Naive thymus-derived CD4-positive, alpha-beta T cell (primary cell): Measurements from ENCODE around the gene CTRL. TPM values are rescaled to one million over a fixed set of nuclear protein-coding genes. Genes with fewer than 3 reads are reported as not detected.

ENCODE experiments used
- ATAC-seq: fragments of 150-1000 bp; cut with Tn5 transposase; 2 replicates; pipeline ENCODE4 v1.10.0; 2021; ENCODE audit warnings: mild to moderate bottlenecking, moderate library complexity
- CTCF ChIA-PET: fragments of 350-600 bp; sonication (Branson Sonifier 250); formaldehyde crosslinking; loops from one replicate; lab custom pipeline; 2021; ENCODE audit warnings: antibody characterized with exemption; lab: Charles Lee
- POLR2A ChIA-PET: fragments of 350-600 bp; sonication (Branson Sonifier 250); formaldehyde crosslinking; loops from one replicate; lab custom pipeline; 2021; ENCODE audit warnings: antibody characterized with exemption, inconsistent platforms; lab: Charles Lee
- DNase-seq, 9 donors: peaks; one replicate each; pipeline versions ENCODE4 v3.0.0 to v3.0.0-alpha.2; 2020 to 2022; ENCODE audit warnings: mixed read lengths in 1 of 9
- H3K27ac ChIP-seq: one replicate; pipeline ENCODE4 v1.7.0; 2013; ENCODE audit warnings: mild to moderate bottlenecking, low read depth, low read length, moderate library complexity
- H3K27me3 ChIP-seq, 2 donors: one replicate each; pipeline ENCODE4 v1.7.0; 2013; ENCODE audit warnings: low read length in 2 of 2, mild to moderate bottlenecking in 2 of 2, moderate library complexity in 2 of 2; ENCODE audit not compliant: control insufficient read depth in 2 of 2, insufficient read depth in 2 of 2
- H3K36me3 ChIP-seq, 3 experiments: 1 replicate in 2 of 3; 2 replicates in 1 of 3; pipeline ENCODE4 v1.7.0; 2013; ENCODE audit warnings: low read length in 3 of 3, mild to moderate bottlenecking in 3 of 3, moderate library complexity in 1 of 3; ENCODE audit not compliant: insufficient read depth in 3 of 3, control insufficient read depth in 2 of 3
- H3K4me1 ChIP-seq, 2 donors: one replicate each; pipeline ENCODE4 v1.7.0; 2013; ENCODE audit warnings: low read length in 2 of 2, mild to moderate bottlenecking in 2 of 2, moderate library complexity in 1 of 2; ENCODE audit not compliant: control insufficient read depth in 2 of 2, insufficient read depth in 2 of 2
- H3K4me3 ChIP-seq: 2 replicates; pipeline ENCODE4 v1.7.0; 2013; ENCODE audit warnings: mild to moderate bottlenecking, low read length
- H3K9me3 ChIP-seq, 3 experiments: 1 replicate in 2 of 3; 2 replicates in 1 of 3; pipeline ENCODE4 v1.7.0; 2013; ENCODE audit warnings: low read length in 3 of 3; ENCODE audit not compliant: control insufficient read depth in 2 of 3
- H3K27ac Mint-ChIP-seq, 9 donors: one replicate each; pipeline ENCODE4 v1.8.0; 2020 to 2022; ENCODE audit warnings: mixed read lengths in 9 of 9, mild to moderate bottlenecking in 8 of 9, moderate library complexity in 5 of 9, inconsistent platforms in 2 of 9
- H3K27me3 Mint-ChIP-seq, 5 donors: one replicate each; pipeline ENCODE4 v1.8.0; 2021 to 2022; ENCODE audit warnings: mixed read lengths in 5 of 5, mild to moderate bottlenecking in 1 of 5
- H3K36me3 Mint-ChIP-seq, 5 donors: one replicate each; pipeline ENCODE4 v1.8.0; 2020 to 2022; ENCODE audit warnings: mixed read lengths in 5 of 5, mild to moderate bottlenecking in 3 of 5, inconsistent platforms in 1 of 5
- H3K4me1 Mint-ChIP-seq, 7 donors: one replicate each; pipeline ENCODE4 v1.8.0; 2020 to 2022; ENCODE audit warnings: mixed read lengths in 7 of 7, mild to moderate bottlenecking in 3 of 7, inconsistent platforms in 1 of 7
- H3K4me3 Mint-ChIP-seq, 10 donors: one replicate each; pipeline ENCODE4 v1.8.0; 2020 to 2022; ENCODE audit warnings: mild to moderate bottlenecking in 10 of 10, mixed read lengths in 10 of 10, moderate library complexity in 6 of 10, inconsistent platforms in 2 of 10
- H3K9me3 Mint-ChIP-seq, 11 donors: one replicate each; pipeline ENCODE4 v1.8.0; 2020 to 2022; ENCODE audit warnings: mixed read lengths in 11 of 11, mild to moderate bottlenecking in 4 of 11, inconsistent platforms in 1 of 11, moderate library complexity in 1 of 11
- intact Hi-C, 2 donors: fragments of 100-400 bp; cut with micrococcal nuclease; formaldehyde crosslinking; loops; one replicate each; pipeline ENCODE4 v1.15.1; 2023
- polyA plus RNA-seq, 2 donors: library from polyadenylated mRNA; unstranded; fragments of 300-500 nt; fragmentation: Illumina TruSeq; gene quantifications; one replicate each; pipeline ENCODE4 v1.2.3, GENCODE V29; 2021
- total RNA-seq, 6 experiments: library from RNA in 5 of 6; stranded (reverse) in 5 of 6; gene quantifications; 1 replicate in 5 of 6; 2 replicates in 1 of 6; pipeline ENCODE4 v1.2.3 and lab custom pipeline; 2021 to 2026

The CTRL gene
- total and polyA plus RNA-seq, 7 experiments from 2014 or later, result 1.3 to 15.1 (median 7.9) TPM

DNA sequence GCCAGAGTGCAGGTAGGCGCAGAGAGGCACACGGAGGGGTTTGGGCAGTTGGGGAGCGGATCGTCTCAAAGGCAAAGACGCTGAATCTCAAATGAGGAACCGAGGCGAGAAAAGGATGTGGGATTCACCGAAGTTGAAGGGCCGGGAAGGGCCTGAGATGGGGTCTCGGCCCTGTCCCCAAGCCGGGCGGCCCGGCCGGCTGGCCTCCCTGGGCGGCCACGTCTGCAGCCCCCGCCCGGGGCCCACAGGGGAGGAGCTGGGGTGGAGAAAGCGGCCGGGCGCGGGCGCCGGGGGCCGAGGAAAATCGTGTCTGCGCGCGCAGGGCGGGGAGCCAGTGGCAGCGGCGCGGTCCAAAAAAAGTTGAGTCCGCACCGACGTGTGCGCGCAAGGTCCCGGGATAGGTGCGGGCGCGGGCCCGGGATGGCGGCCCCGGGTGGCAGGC is 36.3 kb upstream of the CTRL start:
- H3K27ac Mint-ChIP-seq, result peak overlapping the region; percentile 79 to 95 (median 93)
- Histone ChIP-seq H3K4me1 (peaks cover 10 to 14% of the 10 kb centered on the region in 2 donors), H3K36me3 (peaks cover 0 to 1% (median 0%) of the 10 kb centered on the region in 3 experiments), H3K4me3 (peak overlapping the region; percentile 88), H3K27ac (peak overlapping the region; percentile 81), H3K27me3 (no peaks in the 10 kb centered on the region), H3K9me3 (no peaks in the 10 kb centered on the region)
- peak; percentile 13 for ATAC-seq
- intact Hi-C loops, result loop anchor here (1.0 to 2.0 kb wide), 6 partner anchors 15 to 75 kb away; partner anchors contain the start of genes DDX28 (in 1 of the 2), DUS2 (in 1 of the 2) and PSKH1 (in 1 of the 2)
- DNase-seq, result peak in 6 of 9 donors; percentile 2 to 65 (median 22)
- no peaks in the 10 kb centered on the region for H3K27me3 Mint-ChIP-seq
- ChIA-PET POLR2A (interaction anchor here (0.6 to 3.5 kb wide), 5 partner anchors 15 to 74 kb away, joined by 3 to 17 read pairs (median 3); partner anchors contain the start of gene PSMB10), CTCF (no interaction called here)
- peaks cover 20 to 43% (median 29%) of the 10 kb centered on the region in 7 donors for H3K4me1 Mint-ChIP-seq
- H3K4me3 Mint-ChIP-seq, result peak overlapping the region; percentile 86 to 100 (median 96)
- peaks cover 0 to under 1% (median 0%) of the 10 kb centered on the region in 5 donors for H3K36me3 Mint-ChIP-seq
- peaks cover 0 to 2% (median 0%) of the 10 kb centered on the region in 11 donors for H3K9me3 Mint-ChIP-seq

DNA sequence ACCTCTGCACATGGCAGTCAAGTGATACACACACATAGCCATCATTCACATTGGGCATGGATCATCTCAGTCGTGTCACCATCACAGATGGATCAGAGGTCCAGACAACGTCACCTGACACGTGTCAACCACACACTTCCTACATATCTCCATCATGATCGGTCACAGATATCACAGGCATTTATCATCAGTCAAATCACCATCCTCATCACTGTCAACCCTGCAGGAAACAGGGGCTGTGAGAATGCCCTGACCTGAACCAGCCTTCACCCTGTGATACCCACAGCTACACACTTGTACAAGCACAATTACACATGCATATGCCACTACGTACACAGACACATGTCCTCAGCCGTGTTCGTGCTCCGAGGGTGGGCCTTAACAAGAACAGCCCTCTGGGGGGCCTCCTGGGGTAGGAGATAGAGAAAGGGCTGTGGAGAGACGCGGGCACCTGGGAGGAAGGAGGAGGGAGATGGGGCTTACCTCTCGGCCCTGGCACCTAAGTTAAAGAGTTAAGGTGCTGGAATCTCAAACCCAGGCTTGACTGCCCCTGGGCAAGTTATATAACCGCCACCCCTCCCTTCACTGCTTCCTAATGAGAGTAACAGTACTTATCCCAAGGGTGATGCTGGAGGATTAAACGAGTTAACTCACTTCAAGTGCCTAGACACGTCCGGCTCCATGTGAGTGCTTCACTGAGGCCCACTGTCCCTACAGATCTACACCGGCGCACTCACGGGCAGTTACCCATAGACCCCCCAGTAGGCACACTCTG is 35.7 kb upstream of the CTRL start:
- Mint-ChIP-seq H3K9me3 (peaks cover 0 to 2% (median 0%) of the 10 kb centered on the region in 11 donors), H3K36me3 (peaks cover 0 to 7% (median 0%) of the 10 kb centered on the region in 5 donors), H3K27ac (peak overlapping the region; percentile 79 to 95 (median 93)), H3K4me1 (peaks cover 20 to 46% (median 29%) of the 10 kb centered on the region in 7 donors), H3K27me3 (no peaks in the 10 kb centered on the region), H3K4me3 (peak overlapping the region; percentile 86 to 100 (median 96))
- Histone ChIP-seq H3K9me3 (no peaks in the 10 kb centered on the region), H3K4me1 (peaks cover 10 to 14% of the 10 kb centered on the region in 2 donors), H3K36me3 (peaks cover 0 to 7% (median 0%) of the 10 kb centered on the region in 3 experiments), H3K4me3 (peak overlapping the region; percentile 88), H3K27me3 (no peaks in the 10 kb centered on the region), H3K27ac (peak overlapping the region; percentile 81)
- DNase-seq (peak in 5 of 9 donors; percentile 5 to 36 (median 10)), ATAC-seq (no peak)
- ChIA-PET CTCF (interaction anchor here (1.7 kb wide), 1 partner anchor 26 kb away, joined by 7 read pairs; no protein-coding TSS in a partner anchor), POLR2A (interaction anchor here (0.6 to 3.5 kb wide), 7 partner anchors 14 to 73 kb away, joined by 3 to 17 read pairs (median 3); partner anchors contain the start of genes DPEP2 and PSMB10)
- intact Hi-C loops, result no loop called here

DNA sequence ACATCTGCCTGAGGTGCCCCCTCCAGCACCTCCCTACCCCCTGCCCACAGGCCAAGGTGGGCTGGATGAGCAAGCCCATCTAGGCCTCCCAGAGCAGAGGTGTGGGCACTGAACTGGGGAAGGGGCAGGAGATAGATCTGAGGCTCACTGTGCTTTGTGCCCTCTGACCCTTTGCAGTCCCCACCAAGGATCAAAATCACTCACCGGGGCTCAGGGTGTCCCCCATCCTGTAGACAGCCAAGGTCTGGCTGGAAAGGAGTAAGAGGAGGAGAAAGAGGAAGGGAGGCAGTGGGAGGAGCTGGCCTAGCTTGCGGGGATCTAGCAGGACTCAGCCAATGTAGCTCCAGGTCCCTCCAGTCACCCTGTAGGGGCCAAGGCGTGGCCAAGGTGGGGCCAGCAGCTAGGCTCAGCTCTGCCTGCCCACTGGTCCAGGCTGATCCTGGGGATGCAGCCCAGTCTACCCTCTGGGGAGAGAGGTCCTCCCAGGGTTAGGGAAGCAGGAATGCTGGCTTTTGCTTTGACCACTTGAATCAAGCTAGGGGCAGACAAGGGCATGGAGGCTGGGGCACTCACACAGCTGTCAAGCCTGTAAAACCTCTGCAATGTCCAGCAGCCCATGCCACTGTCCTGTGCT is 35.0 kb upstream of the CTRL start:
- H3K4me3 ChIP-seq, result peak overlapping the region; percentile 88
- Mint-ChIP-seq H3K27ac (peak overlapping the region in 7 of 9 donors; percentile 63 to 95 (median 82)), H3K27me3 (no peaks in the 10 kb centered on the region), H3K4me1 (peaks cover 20 to 46% (median 29%) of the 10 kb centered on the region in 7 donors), H3K36me3 (peaks cover 0 to 11% (median 0%) of the 10 kb centered on the region in 5 donors), H3K4me3 (peak overlapping the region; percentile 86 to 100 (median 96)), H3K9me3 (peaks cover 0 to 2% (median 0%) of the 10 kb centered on the region in 11 donors)
- H3K4me1 ChIP-seq, result peaks cover 10 to 14% of the 10 kb centered on the region in 2 donors
- ATAC-seq (no peak), DNase-seq (no peak)
- ChIA-PET POLR2A (interaction anchor here (0.8 to 1.4 kb wide), 6 partner anchors 10 to 33 kb away, joined by 3 to 4 read pairs (median 4); partner anchors contain the start of genes DPEP2 and PSMB10), CTCF (interaction anchor here (1.7 kb wide), 1 partner anchor 25 kb away, joined by 7 read pairs; no protein-coding TSS in a partner anchor)
- H3K27me3 ChIP-seq, result no peaks in the 10 kb centered on the region
- H3K27ac ChIP-seq, result no peak overlapping the region
- H3K36me3 ChIP-seq, result peaks cover 0 to 13% (median 0%) of the 10 kb centered on the region in 3 experiments
- intact Hi-C loops, result no loop called here
- no peaks in the 10 kb centered on the region for H3K9me3 ChIP-seq

DNA sequence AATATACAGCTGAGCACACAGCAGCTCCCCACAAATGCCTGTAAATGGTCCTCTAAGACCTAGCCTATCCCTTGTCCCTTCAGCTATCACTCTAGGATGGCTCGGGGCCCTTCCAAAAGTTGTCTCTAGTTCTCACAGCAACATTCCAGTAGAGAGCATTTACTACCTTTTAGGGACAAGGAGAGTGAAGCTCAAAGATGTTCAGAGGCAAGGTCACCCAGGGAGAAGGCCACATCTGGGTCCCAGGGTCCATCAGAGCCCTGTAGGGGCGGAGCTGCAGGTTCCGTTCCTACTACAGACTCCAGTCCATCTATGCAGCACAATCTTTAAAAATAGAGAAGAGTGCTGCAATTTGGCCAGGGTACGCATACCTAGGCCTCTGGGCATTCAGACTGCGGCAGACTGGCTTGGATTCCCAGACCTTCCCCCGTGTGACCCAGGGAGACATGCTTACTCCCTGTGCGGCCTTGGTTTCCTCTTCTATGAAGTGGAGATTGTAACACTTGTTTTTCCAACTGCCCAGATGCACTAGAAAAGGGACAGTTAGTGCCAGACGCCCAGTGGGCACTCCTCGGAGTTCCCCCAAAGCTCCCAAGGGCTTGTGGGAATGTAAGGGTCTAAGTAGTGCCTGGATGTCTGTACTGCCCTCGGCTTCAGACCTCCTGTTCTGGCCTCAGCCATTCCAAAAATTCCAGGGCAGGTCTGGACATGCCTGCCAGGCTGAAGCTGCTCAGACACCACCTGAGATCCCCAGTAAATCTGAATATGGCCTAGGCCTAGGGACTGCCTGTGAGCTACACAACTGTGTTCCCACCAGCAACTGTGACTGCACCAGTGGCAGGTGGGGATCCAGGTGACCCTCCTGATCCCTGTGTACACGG is 34.2 kb upstream of the CTRL start:
- Mint-ChIP-seq H3K4me3 (peak overlapping the region in 4 of 10 donors; percentile 5 to 98 (median 48)), H3K36me3 (peaks cover 0 to 14% (median 3%) of the 10 kb centered on the region in 5 donors), H3K9me3 (peaks cover 0 to 2% (median 0%) of the 10 kb centered on the region in 11 donors), H3K4me1 (peaks cover 20 to 46% (median 29%) of the 10 kb centered on the region in 7 donors), H3K27ac (peak overlapping the region in 1 of 9 donors; percentile 63), H3K27me3 (no peaks in the 10 kb centered on the region)
- intact Hi-C loops, result no loop called here
- H3K27ac ChIP-seq, result no peak overlapping the region
- H3K36me3 ChIP-seq, result peaks cover 0 to 21% (median 2%) of the 10 kb centered on the region in 3 experiments
- DNase-seq, result no peak
- ATAC-seq, result no peak
- no peaks in the 10 kb centered on the region for H3K27me3 ChIP-seq
- H3K4me3 ChIP-seq, result no peak overlapping the region
- H3K9me3 ChIP-seq, result no peaks in the 10 kb centered on the region
- H3K4me1 ChIP-seq, result peaks cover 10 to 14% of the 10 kb centered on the region in 2 donors
- POLR2A ChIA-PET, result interaction anchor here (0.6 to 1.6 kb wide), 8 partner anchors 9 to 40 kb away, joined by 3 to 4 read pairs (median 4); partner anchors contain the start of genes DPEP2, LCAT and PSMB10
- CTCF ChIA-PET, result interaction anchor here (1.7 kb wide), 1 partner anchor 25 kb away, joined by 7 read pairs; no protein-coding TSS in a partner anchor

DNA sequence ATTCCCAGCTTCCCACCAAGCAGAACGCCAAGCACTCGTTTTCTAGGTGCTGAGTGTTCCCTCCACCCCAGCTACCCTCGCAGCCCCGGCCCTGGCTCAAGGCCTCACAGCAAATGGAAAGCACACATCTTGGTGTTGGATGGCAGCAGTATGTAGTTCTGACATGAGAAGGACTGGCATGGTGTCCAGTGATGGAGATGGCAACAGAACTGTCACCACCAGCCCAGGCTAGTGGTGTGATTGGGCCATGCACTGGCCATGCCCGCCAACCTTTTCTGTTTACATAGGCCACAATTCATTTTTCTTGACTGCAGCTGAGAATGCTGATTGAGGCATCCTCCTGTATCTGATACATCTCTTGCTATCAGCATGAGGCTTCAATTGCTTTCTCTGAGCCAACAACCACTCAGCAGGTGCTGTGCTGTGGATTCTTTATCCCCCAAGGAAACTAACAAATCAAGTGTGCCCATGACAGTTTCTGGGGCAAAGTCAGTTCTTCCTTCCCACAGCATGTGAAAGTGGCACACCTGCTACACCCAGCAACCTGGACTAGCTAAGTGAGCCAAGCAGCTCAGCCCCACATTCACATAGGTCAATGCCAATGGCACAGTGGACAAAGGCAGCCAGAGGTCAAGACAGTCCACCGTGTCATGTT is 32.9 kb upstream of the CTRL start:
- ATAC-seq, result no peak
- intact Hi-C loops, result no loop called here
- peaks cover 20 to 46% (median 28%) of the 10 kb centered on the region in 7 donors for H3K4me1 Mint-ChIP-seq
- H3K4me3 Mint-ChIP-seq, result peak overlapping the region in 1 of 10 donors; percentile 42
- Histone ChIP-seq H3K27me3 (no peaks in the 10 kb centered on the region), H3K4me3 (no peak overlapping the region), H3K27ac (no peak overlapping the region), H3K9me3 (no peaks in the 10 kb centered on the region), H3K36me3 (peaks cover 0 to 34% (median 5%) of the 10 kb centered on the region in 3 experiments), H3K4me1 (peaks cover 10 to 14% of the 10 kb centered on the region in 2 donors)
- CTCF ChIA-PET, result no interaction called here
- H3K27ac Mint-ChIP-seq, result no peak overlapping the region
- H3K9me3 Mint-ChIP-seq, result peaks cover 0 to 2% (median 0%) of the 10 kb centered on the region in 11 donors
- DNase-seq, result no peak
- POLR2A ChIA-PET, result interaction anchor here (0.8 to 1.6 kb wide), 2 partner anchors 8 to 21 kb away, joined by 3 to 4 read pairs; partner anchors contain the start of gene LCAT
- peaks cover 2 to 19% (median 4%) of the 10 kb centered on the region in 5 donors for H3K36me3 Mint-ChIP-seq
- no peaks in the 10 kb centered on the region for H3K27me3 Mint-ChIP-seq
